H9 (cell line): ENCODE data around the gene DPP3. TPM values are rescaled to one million over a fixed set of nuclear protein-coding genes. Genes with fewer than 3 reads are reported as not detected.

Source experiments
- DNase-seq: peaks from one replicate; pipeline ENCODE4 v3.0.0-alpha.2; 2017
- H2AFZ ChIP-seq: one replicate; pipeline ENCODE4 v1.6.1; 2013; ENCODE audit warnings: mild to moderate bottlenecking, low read length, control low read depth, moderate library complexity
- H2AK5ac ChIP-seq: 2 replicates; pipeline ENCODE4 v1.6.1; 2013; ENCODE audit warnings: low read length, control low read depth, mixed read lengths; ENCODE audit not compliant: insufficient read length
- H2BK120ac ChIP-seq: one replicate; pipeline ENCODE4 v1.6.1; 2013; ENCODE audit warnings: low read depth, mild to moderate bottlenecking, low read length, control low read depth, inconsistent platforms; ENCODE audit not compliant: poor library complexity, severe bottlenecking
- H2BK12ac ChIP-seq: 2 replicates; pipeline ENCODE4 v1.6.1; 2013; ENCODE audit warnings: low read length, control low read depth, mixed read lengths, low read depth; ENCODE audit not compliant: insufficient read length
- H2BK15ac ChIP-seq: 2 replicates; pipeline ENCODE4 v1.6.1; 2013; ENCODE audit warnings: low read depth, low read length, control low read depth
- H2BK20ac ChIP-seq: one replicate; pipeline ENCODE4 v1.6.1; 2013; ENCODE audit warnings: low read depth, mild to moderate bottlenecking, low read length, control low read depth, inconsistent platforms; ENCODE audit not compliant: poor library complexity, severe bottlenecking
- H2BK5ac ChIP-seq: 2 replicates; pipeline ENCODE4 v1.6.1; 2013; ENCODE audit warnings: low read length, control low read depth, mixed read lengths; ENCODE audit not compliant: insufficient read length
- H3K14ac ChIP-seq: 2 replicates; pipeline ENCODE4 v1.6.1; 2013; ENCODE audit warnings: low read length, control low read depth; ENCODE audit not compliant: insufficient read depth
- H3K18ac ChIP-seq: 2 replicates; pipeline ENCODE4 v1.6.1; 2013; ENCODE audit warnings: low read depth, mild to moderate bottlenecking, mixed read lengths, low read length, control low read depth; ENCODE audit not compliant: insufficient read length
- H3K23ac ChIP-seq: 2 replicates; pipeline ENCODE4 v1.6.1; 2013; ENCODE audit warnings: low read length, control low read depth, mixed read lengths, low read depth; ENCODE audit not compliant: insufficient read length
- H3K23me2 ChIP-seq: 2 replicates; pipeline ENCODE4 v1.6.1; 2013; ENCODE audit warnings: low read depth, mild to moderate bottlenecking, mixed read lengths, low read length, control low read depth; ENCODE audit not compliant: insufficient read length, poor library complexity, severe bottlenecking
- H3K27ac ChIP-seq: 2 replicates; pipeline ENCODE4 v1.5.1; 2013; ENCODE audit warnings: low read length, control low read depth, mixed read lengths, low read depth; ENCODE audit not compliant: insufficient read length
- H3K27me3 ChIP-seq: 2 replicates; pipeline ENCODE4 v1.6.1; 2013; ENCODE audit warnings: low read length, control low read depth, inconsistent platforms; ENCODE audit not compliant: insufficient read depth
- H3K4ac ChIP-seq: 2 replicates; pipeline ENCODE4 v1.6.1; 2013; ENCODE audit warnings: low read depth, mild to moderate bottlenecking, control low read depth, inconsistent platforms, low read length, moderate library complexity
- H3K4me1 ChIP-seq: 2 replicates; pipeline ENCODE4 v1.6.1; 2013; ENCODE audit warnings: low read length, control low read depth, inconsistent platforms; ENCODE audit not compliant: insufficient read depth
- H3K4me2 ChIP-seq: 2 replicates; pipeline ENCODE4 v1.6.1; 2013; ENCODE audit warnings: low read length, control low read depth, mixed read lengths; ENCODE audit not compliant: insufficient read length, insufficient read depth
- H3K56ac ChIP-seq: 2 replicates; pipeline ENCODE4 v1.6.1; 2013; ENCODE audit warnings: low read depth, mild to moderate bottlenecking, mixed read lengths, low read length, control low read depth; ENCODE audit not compliant: insufficient read length
- H3K79me1 ChIP-seq: 2 replicates; pipeline ENCODE4 v1.6.1; 2013; ENCODE audit warnings: low read depth, mild to moderate bottlenecking, moderate library complexity, low read length, control low read depth, inconsistent platforms; ENCODE audit not compliant: insufficient read depth, poor library complexity, severe bottlenecking
- H3K79me2 ChIP-seq: 2 replicates; pipeline ENCODE4 v1.6.1; 2013; ENCODE audit warnings: low read length, control low read depth, inconsistent platforms; ENCODE audit not compliant: insufficient read depth
- H3K9ac ChIP-seq: 2 replicates; pipeline ENCODE4 v1.6.1; 2013; ENCODE audit warnings: low read length, control low read depth, mixed read lengths; ENCODE audit not compliant: insufficient read length; ENCODE audit errors: extremely low read depth
- H3K9me3 ChIP-seq: one replicate; pipeline ENCODE4 v1.6.1; 2013; ENCODE audit warnings: low read depth, low read length, inconsistent platforms; ENCODE audit not compliant: control insufficient read depth
- H3T11ph ChIP-seq: one replicate; pipeline ENCODE4 v1.6.1; 2013; ENCODE audit warnings: mild to moderate bottlenecking, low read length, control low read depth, inconsistent platforms
- H4K20me1 ChIP-seq: one replicate; pipeline ENCODE4 v1.6.1; 2013; ENCODE audit not compliant: control insufficient read depth, insufficient read length, insufficient read depth
- H4K5ac ChIP-seq: 2 replicates; pipeline ENCODE4 v1.6.1; 2013; ENCODE audit warnings: low read depth, mild to moderate bottlenecking, mixed read lengths, low read length, control low read depth; ENCODE audit not compliant: insufficient read length
- H4K8ac ChIP-seq: replicated peaks from 2 replicates; pipeline ENCODE4 v1.6.1; 2013; ENCODE audit warnings: low read length, control low read depth, mixed read lengths, low read depth; ENCODE audit not compliant: insufficient read length
- H4K91ac ChIP-seq: 2 replicates; pipeline ENCODE4 v1.6.1; 2013; ENCODE audit warnings: low read depth, mild to moderate bottlenecking, moderate library complexity, mixed read lengths, low read length, control low read depth; ENCODE audit not compliant: insufficient read length
- H3K27ac Mint-ChIP-seq, 3 experiments: 2 replicates in 2 of 3; 3 replicates in 1 of 3; pipeline ENCODE4 v1.8.0; 2020 to 2021; ENCODE audit warnings: mixed read lengths in 3 of 3, mild to moderate bottlenecking in 1 of 3, moderate library complexity in 1 of 3
- H3K27me3 Mint-ChIP-seq: 2 replicates; pipeline ENCODE4 v1.8.0; 2021; ENCODE audit warnings: low read depth, mild to moderate bottlenecking, moderate library complexity, mixed read lengths
- H3K36me3 Mint-ChIP-seq, 3 experiments: 2 replicates in 2 of 3; 3 replicates in 1 of 3; pipeline ENCODE4 v1.8.0; 2020 to 2021; ENCODE audit warnings: low read depth in 3 of 3, mixed read lengths in 3 of 3; ENCODE audit not compliant: insufficient read depth in 1 of 3
- H3K4me1 Mint-ChIP-seq, 2 experiments: 2 replicates each; pipeline ENCODE4 v1.8.0; 2020; ENCODE audit warnings: mixed read lengths in 2 of 2
- H3K4me3 Mint-ChIP-seq, 2 experiments: 2 replicates in 1 of 2; 3 replicates in 1 of 2; pipeline ENCODE4 v1.8.0; 2020 to 2021; ENCODE audit warnings: mild to moderate bottlenecking in 2 of 2, mixed read lengths in 2 of 2, moderate library complexity in 1 of 2
- H3K9me3 Mint-ChIP-seq, 2 experiments: 2 replicates in 1 of 2; 3 replicates in 1 of 2; pipeline ENCODE4 v1.8.0; 2020; ENCODE audit warnings: mild to moderate bottlenecking in 2 of 2, mixed read lengths in 2 of 2, moderate library complexity in 1 of 2
- CTCF ChIP-seq: fragments of 200-600 bp; sonication (generic); conservative IDR thresholded peaks from 3 replicates; pipeline ENCODE4 v1.8.0; 2021; ENCODE audit warnings: antibody characterized with exemption, mild to moderate bottlenecking
- WGBS: extraction: QIAGEN DNeasy Blood & Tissue Kit; methylation state at CpG from one replicate; pipeline ENCODE4 v1.1.7; 2013; ENCODE audit warnings: missing lambda C conversion rate, low lambda C conversion rate, mixed read lengths; ENCODE audit not compliant: insufficient read length; ENCODE audit errors: extremely low coverage; 5-methylcytosine and 5-hydroxymethylcytosine counted together
- total RNA-seq: library from RNA; stranded (reverse); gene quantifications from 2 replicates; pipeline ENCODE4 v1.2.1, GENCODE V29; 2021

DPP3 gene
- total RNA-seq, 1 experiment from 2014 or later: 85.3 TPM

GRCh38 chr11:66542362-66542761 lies 62.1 kb downstream of the DPP3 start:
- H2AK5ac ChIP-seq: no peak overlapping the region
- no peak overlapping the region for H3K23ac ChIP-seq
- no peaks in the 10 kb centered on the region for H3K9me3 ChIP-seq
- no peak overlapping the region for H3K27ac ChIP-seq
- H3K79me1 ChIP-seq: no peaks in the 10 kb centered on the region
- no CpG with 5 or more reads among the region's 10 CpGs for WGBS
- H3K27me3 ChIP-seq: no peaks in the 10 kb centered on the region
- H3K56ac ChIP-seq: no peak overlapping the region
- Mint-ChIP-seq H3K4me3 (no peak overlapping the region), H3K36me3 (peaks cover 1 to 33% (median 28%) of the 10 kb centered on the region in 3 experiments), H3K4me1 (peaks cover 25 to 26% of the 10 kb centered on the region in 2 experiments), H3K9me3 (no peaks in the 10 kb centered on the region), H3K27me3 (no peaks in the 10 kb centered on the region; the same call in 1 of the 2 replicates), H3K27ac (peak overlapping the region in 2 of 3 experiments; percentile 39; a peak in 4 of 7 replicates)
- no peak overlapping the region for H3K14ac ChIP-seq
- no peaks in the 10 kb centered on the region; the same call in 1 of the 2 replicates for H3K4me1 ChIP-seq
- no peaks in the 10 kb centered on the region for H3K79me2 ChIP-seq
- no peak overlapping the region for H4K5ac ChIP-seq
- no peaks in the 10 kb centered on the region for H4K20me1 ChIP-seq
- no peak overlapping the region for H2BK120ac ChIP-seq
- no peak for DNase-seq
- H2BK5ac ChIP-seq: no peak overlapping the region
- no peak overlapping the region for H3T11ph ChIP-seq
- H2BK20ac ChIP-seq: no peak overlapping the region
- H4K91ac ChIP-seq: no peak overlapping the region
- no peak overlapping the region for H3K18ac ChIP-seq
- no peak overlapping the region for H3K4me2 ChIP-seq
- H2BK12ac ChIP-seq: no peak overlapping the region
- no peak overlapping the region for H4K8ac ChIP-seq
- no peak overlapping the region for H3K9ac ChIP-seq
- TF ChIP-seq CTCF: no peak
- H3K4ac ChIP-seq: no peak overlapping the region
- no peak overlapping the region for H2BK15ac ChIP-seq
- H2AFZ ChIP-seq: no peak overlapping the region
- H3K23me2 ChIP-seq: no peaks in the 10 kb centered on the region
